ENCODE data around the gene IL25. TPM values are rescaled to one million over a fixed set of nuclear protein-coding genes. Genes with fewer than 3 reads are reported as not detected.

IL25 gene
- total RNA-seq, 1 donor from 2014 or later = not detected

DNA sequence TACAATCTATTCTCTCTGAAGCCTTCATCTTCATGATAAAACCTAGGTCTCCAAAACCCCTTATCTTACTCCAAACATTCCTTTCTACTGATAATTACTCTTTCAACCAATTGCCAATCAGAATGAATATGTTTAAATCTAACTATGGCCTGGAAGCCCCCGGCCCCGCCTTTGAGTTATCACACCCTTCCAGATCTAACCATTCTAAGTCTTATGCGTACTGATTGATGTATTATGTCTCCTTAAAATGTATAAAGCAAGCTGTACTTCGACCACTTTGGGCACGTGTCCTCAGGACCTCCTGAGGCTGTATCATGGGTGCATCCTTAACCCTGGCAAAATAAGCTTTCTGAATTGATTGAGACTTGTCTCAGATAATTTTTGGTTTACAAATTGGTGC is 37.0 kb upstream of the IL25 start:
- no peak for TF ChIP-seq CTCF (conservative IDR thresholded peaks at IDR 0.05; ENCODE audit: low read depth, low read length)
- no peak for DNase-seq (ENCODE audit: low read depth)
- no peak overlapping the region for H3K4me3 ChIP-seq (ENCODE audit: low read depth, low read length)

- no peak overlapping the region for H3K4me3 ChIP-seq (ENCODE audit: low read depth, low read length)
- DNase-seq (ENCODE audit: low read depth) = no peak
- TF ChIP-seq CTCF (conservative IDR thresholded peaks at IDR 0.05; ENCODE audit: low read depth, low read length) = no peak
Observed at GRCh38 chr14:23339506-23340268, 32.9 kb upstream of the IL25 start.

- DNase-seq (ENCODE audit: low read depth) = no peak
- peak; percentile 15 for TF ChIP-seq CTCF (conservative IDR thresholded peaks at IDR 0.05; ENCODE audit: low read depth, low read length)
- H3K4me3 ChIP-seq (ENCODE audit: low read depth, low read length) = no peak overlapping the region
Observed at GRCh38 chr14:23344481-23344880, 28.1 kb upstream of the IL25 start.

DNA sequence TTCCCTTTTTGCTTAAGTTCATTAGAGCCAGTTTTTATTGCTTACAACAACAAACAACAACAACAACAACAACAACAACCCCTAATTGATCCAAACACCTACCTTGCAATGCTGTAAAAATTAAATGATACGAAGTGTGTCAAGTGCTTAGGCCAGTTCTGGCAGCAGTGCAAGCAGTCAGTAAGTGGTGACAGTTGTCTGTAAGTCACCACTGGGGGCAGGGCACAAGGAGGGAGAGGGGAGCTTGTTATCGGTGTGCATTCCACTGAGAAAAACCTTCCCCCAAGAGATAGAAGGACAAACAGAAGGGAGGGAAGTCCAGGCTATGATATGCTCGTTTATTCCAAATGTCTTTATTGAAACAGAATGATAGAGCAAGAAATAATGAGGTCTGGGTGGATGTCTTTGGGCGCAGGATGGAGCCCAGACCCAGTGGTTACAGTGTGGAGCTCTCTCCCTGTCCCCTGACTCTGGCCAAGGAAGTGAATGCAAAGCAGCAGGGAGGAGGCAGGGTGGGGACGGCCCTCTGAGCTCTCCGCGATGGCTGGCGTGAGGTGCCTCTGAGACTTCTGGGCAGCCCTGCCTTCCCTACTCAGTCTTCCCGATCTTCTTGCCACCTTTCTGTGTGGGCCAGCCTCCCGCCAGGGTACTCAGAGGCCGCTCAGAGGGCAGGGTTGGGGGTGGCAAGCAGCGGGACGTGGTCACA is 26.5 kb upstream of the IL25 start:
- H3K4me3 ChIP-seq (ENCODE audit: low read depth, low read length) = no peak overlapping the region
- no peak for TF ChIP-seq CTCF (conservative IDR thresholded peaks at IDR 0.05; ENCODE audit: low read depth, low read length)

GRCh38 chr14:23346693-23347405 is 25.8 kb upstream of the IL25 start:
- no peak for DNase-seq (ENCODE audit: low read depth)
- no peak overlapping the region for H3K4me3 ChIP-seq (ENCODE audit: low read depth, low read length)
- TF ChIP-seq CTCF (conservative IDR thresholded peaks at IDR 0.05; ENCODE audit: low read depth, low read length) = no peak

More for the DNA sequence above, 26.5 kb upstream of the IL25 start:
- no peak for DNase-seq (ENCODE audit: low read depth)

DNA sequence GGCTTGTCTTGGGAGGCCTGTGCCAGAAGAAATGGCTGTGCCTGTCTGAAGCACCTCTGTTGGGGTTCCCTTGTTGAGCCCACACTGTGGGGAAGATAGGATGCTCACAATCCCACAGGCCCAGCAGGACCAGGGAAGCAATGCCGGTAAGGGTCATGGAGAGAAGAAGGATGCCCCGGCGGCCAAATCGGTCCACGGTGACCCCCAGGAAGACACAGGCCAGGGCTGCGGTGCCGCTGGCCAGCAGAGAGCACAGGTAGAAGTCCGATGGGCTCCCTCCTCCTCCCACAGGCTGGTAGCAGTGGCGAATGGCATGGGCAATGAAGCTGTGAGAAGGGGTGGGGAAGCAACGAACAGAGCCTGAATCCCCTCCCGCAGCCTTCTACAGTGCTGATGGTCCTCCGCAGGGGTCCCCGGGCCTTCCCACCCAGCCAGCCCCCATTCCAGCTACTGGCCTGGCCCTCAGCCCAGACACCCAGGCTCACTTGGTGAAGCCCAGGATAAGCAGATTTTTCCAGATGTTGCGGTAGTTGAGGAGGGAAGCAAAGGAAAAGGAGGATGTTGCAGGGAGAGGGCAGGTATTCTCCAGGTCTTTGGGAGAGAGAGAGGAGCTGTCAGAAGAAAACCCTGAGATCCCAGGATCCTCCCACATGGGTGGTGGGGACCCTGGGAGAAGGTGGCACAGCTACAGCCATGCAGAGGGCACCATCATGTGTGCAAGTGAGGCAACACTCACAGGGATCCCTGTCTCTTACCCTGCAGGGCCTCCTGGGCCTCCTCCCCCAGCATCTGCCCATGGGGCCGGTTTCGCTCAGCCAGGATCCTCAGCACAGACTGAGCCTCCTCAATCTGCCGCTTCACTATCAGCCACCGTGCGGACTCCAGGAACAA is 25.0 kb upstream of the IL25 start:
- H3K4me3 ChIP-seq (ENCODE audit: low read depth, low read length) = no peak overlapping the region
- TF ChIP-seq CTCF (conservative IDR thresholded peaks at IDR 0.05; ENCODE audit: low read depth, low read length) = no peak
- DNase-seq (ENCODE audit: low read depth) = no peak

Measured in epithelial cell of proximal tubule (primary cell).